ENCODE results near the gene MTR. TPM values are rescaled to one million over a fixed set of nuclear protein-coding genes. Genes with fewer than 3 reads are reported as not detected.

MTR gene
- total RNA-seq, 6 experiments from 2014 or later: 9.4 to 15.4 (median 11.8) TPM

- intact Hi-C loops (cut with DNase I): no loop called here
- Histone ChIP-seq H3K27me3 (no peaks in the 10 kb centered on the region), H3K36me3 (no peaks in the 10 kb centered on the region), H3K4me1 (no peaks in the 10 kb centered on the region), H3K27ac (no peak overlapping the region), H3K4me3 (no peak overlapping the region), H3K9me3 (no peaks in the 10 kb centered on the region)
- WGBS (ENCODE audit: insufficient coverage, low coverage, low lambda C conversion rate, missing lambda C conversion rate): 85% methylated on average over 2 of the region's 2 CpGs
- no peak for ATAC-seq
- no peak for DNase-seq
- TF ChIP-seq, protein P1, sequence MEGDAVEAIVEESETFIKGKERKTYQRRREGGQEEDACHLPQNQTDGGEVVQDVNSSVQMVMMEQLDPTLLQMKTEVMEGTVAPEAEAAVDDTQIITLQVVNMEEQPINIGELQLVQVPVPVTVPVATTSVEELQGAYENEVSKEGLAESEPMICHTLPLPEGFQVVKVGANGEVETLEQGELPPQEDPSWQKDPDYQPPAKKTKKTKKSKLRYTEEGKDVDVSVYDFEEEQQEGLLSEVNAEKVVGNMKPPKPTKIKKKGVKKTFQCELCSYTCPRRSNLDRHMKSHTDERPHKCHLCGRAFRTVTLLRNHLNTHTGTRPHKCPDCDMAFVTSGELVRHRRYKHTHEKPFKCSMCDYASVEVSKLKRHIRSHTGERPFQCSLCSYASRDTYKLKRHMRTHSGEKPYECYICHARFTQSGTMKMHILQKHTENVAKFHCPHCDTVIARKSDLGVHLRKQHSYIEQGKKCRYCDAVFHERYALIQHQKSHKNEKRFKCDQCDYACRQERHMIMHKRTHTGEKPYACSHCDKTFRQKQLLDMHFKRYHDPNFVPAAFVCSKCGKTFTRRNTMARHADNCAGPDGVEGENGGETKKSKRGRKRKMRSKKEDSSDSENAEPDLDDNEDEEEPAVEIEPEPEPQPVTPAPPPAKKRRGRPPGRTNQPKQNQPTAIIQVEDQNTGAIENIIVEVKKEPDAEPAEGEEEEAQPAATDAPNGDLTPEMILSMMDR (IDR thresholded peaks at IDR 0.05): no peak
- TF ChIP-seq POLR2A (IDR thresholded peaks at IDR 0.05): no peak
Observed at GRCh38 chr1:236779312-236779711, 15.8 kb upstream of the MTR start.

DNA sequence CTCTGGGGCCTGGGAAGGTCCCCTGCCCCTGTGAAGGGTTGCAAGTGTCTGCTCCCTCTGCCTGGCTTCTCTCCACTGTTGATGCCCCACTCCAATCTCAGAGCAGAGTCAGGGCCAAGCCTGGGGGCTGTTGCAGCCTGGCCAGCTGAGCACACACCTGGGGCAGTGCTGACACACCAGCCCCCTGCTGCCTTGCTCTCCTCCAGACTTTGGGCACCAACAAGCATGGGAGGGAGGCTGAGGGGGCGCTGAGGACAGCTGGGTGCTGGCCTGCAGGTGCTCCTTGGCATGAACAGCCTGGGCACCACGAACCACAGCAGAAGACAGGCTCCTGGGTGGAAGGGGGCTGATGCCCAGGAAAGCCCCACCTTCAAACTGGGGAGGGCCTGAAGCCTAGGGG lies 9.6 kb upstream of the MTR start:
- no peak overlapping the region for H3K4me3 ChIP-seq
- no CpG with 5 or more reads among the region's 2 CpGs for WGBS (ENCODE audit: insufficient coverage, low coverage, low lambda C conversion rate, missing lambda C conversion rate)
- peak in 1 of 4 donors; percentile 21 for ATAC-seq
- TF ChIP-seq, protein P1 (IDR thresholded peaks at IDR 0.05): no peak
- no peak for TF ChIP-seq POLR2A (IDR thresholded peaks at IDR 0.05)
- no peak overlapping the region for H3K27ac ChIP-seq
- DNase-seq: no peak
- no peaks in the 10 kb centered on the region for H3K9me3 ChIP-seq
- no peaks in the 10 kb centered on the region for H3K27me3 ChIP-seq
- H3K36me3 ChIP-seq: no peaks in the 10 kb centered on the region
- no peaks in the 10 kb centered on the region for H3K4me1 ChIP-seq
- intact Hi-C loops (cut with DNase I): no loop called here

- intact Hi-C loops (cut with DNase I): no loop called here
- no peaks in the 10 kb centered on the region for H3K27me3 ChIP-seq
- no peak for TF ChIP-seq POLR2A (IDR thresholded peaks at IDR 0.05)
- no peaks in the 10 kb centered on the region for H3K9me3 ChIP-seq
- H3K36me3 ChIP-seq: no peaks in the 10 kb centered on the region
- ATAC-seq (peak in 1 of 4 donors; percentile 30), DNase-seq (no peak)
- H3K27ac ChIP-seq: no peak overlapping the region
- no peak overlapping the region for H3K4me3 ChIP-seq
- 92% methylated on average over 5 of the region's 16 CpGs for WGBS (ENCODE audit: insufficient coverage, low coverage, low lambda C conversion rate, missing lambda C conversion rate)
- no peaks in the 10 kb centered on the region for H3K4me1 ChIP-seq
Observed at GRCh38 chr1:236786453-236786852, 8.6 kb upstream of the MTR start.

DNA sequence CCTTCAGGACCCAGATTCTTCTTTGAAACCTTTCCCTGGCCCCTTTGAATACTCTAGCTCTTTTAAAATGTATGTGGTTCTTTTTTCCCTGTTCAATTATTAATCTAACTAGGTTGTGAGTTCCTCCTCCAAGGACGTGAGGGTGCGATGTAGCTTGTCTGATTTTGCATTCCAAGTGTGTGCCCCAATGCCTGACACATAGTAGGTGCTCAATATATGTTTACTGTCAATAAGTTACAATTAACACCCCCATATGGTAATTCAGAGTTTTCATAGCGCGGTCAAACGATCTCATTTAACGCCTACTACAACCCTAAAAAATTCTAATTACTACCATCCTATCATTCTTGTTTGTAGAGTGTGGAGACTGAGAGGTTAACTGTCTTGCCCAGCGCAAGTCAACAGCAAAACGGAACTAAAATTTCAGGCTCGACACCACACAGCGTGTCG lies 482 bp upstream of the MTR start:
- H3K27me3 ChIP-seq: no peaks in the 10 kb centered on the region
- no peak for ATAC-seq
- intact Hi-C loops (cut with DNase I): no loop called here
- peak overlapping the region; percentile 81 to 85 (median 83) for H3K4me3 ChIP-seq
- H3K27ac ChIP-seq: peak overlapping the region in 2 of 3 donors; percentile 18 to 39
- TF ChIP-seq, protein P1 (IDR thresholded peaks at IDR 0.05): no peak
- TF ChIP-seq POLR2A (IDR thresholded peaks at IDR 0.05): no peak
- H3K9me3 ChIP-seq: no peaks in the 10 kb centered on the region
- 5% methylated on average over 11 of the region's 11 CpGs for WGBS (ENCODE audit: insufficient coverage, low coverage, low lambda C conversion rate, missing lambda C conversion rate)
- H3K4me1 ChIP-seq: peaks cover 0 to 13% (median 0%) of the 10 kb centered on the region in 4 donors
- no peak for DNase-seq
- no peaks in the 10 kb centered on the region for H3K36me3 ChIP-seq

GRCh38 chr1:236795757-236796667 lies 920 bp downstream of the MTR start:
- H3K27me3 ChIP-seq: no peaks in the 10 kb centered on the region
- under 1% methylated on average over 29 of the region's 41 CpGs for WGBS (ENCODE audit: insufficient coverage, low coverage, low lambda C conversion rate, missing lambda C conversion rate)
- intact Hi-C loops (cut with DNase I): no loop called here
- DNase-seq: peak in 1 of 3 donors; percentile 63
- H3K9me3 ChIP-seq: no peaks in the 10 kb centered on the region
- peak overlapping the region; percentile 81 to 85 (median 83) for H3K4me3 ChIP-seq
- H3K4me1 ChIP-seq: peaks cover 0 to 20% (median 2%) of the 10 kb centered on the region in 4 donors
- ATAC-seq: peak; percentile 48 to 58 (median 52)
- H3K27ac ChIP-seq: peak overlapping the region; percentile 76 to 87 (median 83)
- no peak for TF ChIP-seq POLR2A (IDR thresholded peaks at IDR 0.05)
- TF ChIP-seq, protein P1 (IDR thresholded peaks at IDR 0.05): no peak
- H3K36me3 ChIP-seq: no peaks in the 10 kb centered on the region
